K562 (cell line): ENCODE results near the gene POMT1. TPM values are rescaled to one million over a fixed set of nuclear protein-coding genes. Genes with fewer than 3 reads are reported as not detected.

ENCODE experiments used
- ATAC-seq: fragments of 200-7000 bp; cut with Tn5 transposase; 3 replicates; pipeline ENCODE4 v1.9.1; 2020; ENCODE audit warnings: moderate library complexity
- BruUV-seq: library from RNA; stranded (reverse); fragments of 400-500 nt; replicated peaks from 2 replicates; lab custom pipeline; 2021; lab: Mats Ljungman, UMichigan
- CTCF ChIA-PET: fragments of 300-600 bp; formaldehyde crosslinking; extraction: SDS; loops from one replicate; lab custom pipeline; 2021; ENCODE audit warnings: low intra/inter-chr PET ratio; lab: Yijun Ruan, JAX
- POLR2A ChIA-PET: fragments of 300-600, 350-650 bp; sonication (Branson Sonifier 250); formaldehyde crosslinking; extraction: SDS; loops from one replicate; lab custom pipeline; 2021; ENCODE audit warnings: antibody characterized with exemption, inconsistent platforms; lab: Yijun Ruan, JAX
- DNase-seq, 4 experiments: peaks; one replicate each; pipeline versions ENCODE4 v3.0.0 to v3.0.0-alpha.2; 2011 to 2018; ENCODE audit warnings: low spot score in 3 of 4, mixed read lengths in 3 of 4; ENCODE audit errors: extremely low read depth in 1 of 4
- FAIRE-seq: peaks from 2 replicates; lab custom pipeline; 2011; peaks lifted over from hg19 to GRCh38; lab: Jason Lieb, UNC
- H2AFZ ChIP-seq: 2 replicates; pipeline ENCODE4 v1.6.0; 2011; ENCODE audit warnings: low read depth, low read length, control low read depth, inconsistent platforms
- H3K27ac ChIP-seq: fragments of 200-600 bp; 3 replicates; pipeline ENCODE4 v1.8.0; 2011; ENCODE audit warnings: low read depth, mild to moderate bottlenecking, control low read depth, inconsistent platforms, low read length, moderate library complexity, mixed read lengths; ENCODE audit errors: extremely low read depth
- H3K27me3 ChIP-seq, 2 experiments: fragments of 300-600 bp in 1 of 2; 2 replicates in 1 of 2; 3 replicates in 1 of 2; pipeline versions ENCODE4 v1.6.0 to v1.8.0; 2011; ENCODE audit warnings: inconsistent platforms in 2 of 2, low read length in 2 of 2, mild to moderate bottlenecking in 1 of 2, mixed read lengths in 1 of 2, moderate library complexity in 1 of 2; ENCODE audit not compliant: control insufficient read depth in 2 of 2, insufficient read depth in 2 of 2
- H3K36me3 ChIP-seq: fragments of 300-600 bp; 3 replicates; pipeline ENCODE4 v1.8.0; 2011; ENCODE audit warnings: mild to moderate bottlenecking, low read length, inconsistent platforms; ENCODE audit not compliant: control insufficient read depth, insufficient read depth
- H3K4me1 ChIP-seq, 2 experiments: fragments of 200-600 bp in 1 of 2; replicated peaks in 1 of 2; 2 replicates in 1 of 2; 3 replicates in 1 of 2; pipeline versions ENCODE4 v1.5.1 to v1.8.0; 2011; ENCODE audit warnings: inconsistent platforms in 2 of 2, low read length in 2 of 2, mild to moderate bottlenecking in 1 of 2, mixed read lengths in 1 of 2, moderate library complexity in 1 of 2; ENCODE audit not compliant: control insufficient read depth in 2 of 2, insufficient read depth in 2 of 2
- H3K4me2 ChIP-seq: 2 replicates; pipeline ENCODE4 v1.6.1; 2011; ENCODE audit warnings: low read length, control low read depth, inconsistent platforms, mixed read lengths; ENCODE audit not compliant: insufficient read depth
- H3K4me3 ChIP-seq: fragments of 200-600 bp; sonication (generic), shearing (Covaris generic); 2 replicates; pipeline ENCODE4 v1.5.1; 2016; ENCODE audit warnings: control low read depth, inconsistent platforms
- H3K79me2 ChIP-seq: fragments of 200-600 bp; 3 replicates; pipeline ENCODE4 v1.8.0; 2011; ENCODE audit warnings: low read length, inconsistent platforms; ENCODE audit not compliant: control insufficient read depth, insufficient read depth
- H3K9ac ChIP-seq, 2 experiments: 2 replicates each; pipeline versions ENCODE4 v1.6.0 to v1.6.1; 2011; ENCODE audit warnings: low read depth in 2 of 2, low read length in 2 of 2, control low read depth in 1 of 2, inconsistent platforms in 1 of 2, mild to moderate bottlenecking in 1 of 2, mixed read lengths in 1 of 2; ENCODE audit not compliant: insufficient read depth in 1 of 2
- H3K9me1 ChIP-seq: one replicate; pipeline ENCODE4 v1.6.0; 2011; ENCODE audit warnings: inconsistent platforms, mild to moderate bottlenecking, low read length, moderate library complexity; ENCODE audit not compliant: control insufficient read depth, insufficient read depth
- H3K9me3 ChIP-seq: replicated peaks from 2 replicates; pipeline ENCODE4 v1.5.1; 2011; ENCODE audit warnings: low read depth, low read length, inconsistent platforms; ENCODE audit not compliant: control insufficient read depth, insufficient read depth
- H4K20me1 ChIP-seq: replicated peaks from 2 replicates; pipeline ENCODE4 v1.6.1; 2011; ENCODE audit warnings: low read length, inconsistent platforms, mixed read lengths; ENCODE audit not compliant: control insufficient read depth, insufficient read depth
- HMBOX1 ChIP-seq: sonication (generic); IDR thresholded peaks from 2 replicates; pipeline ENCODE4 v1.6.1; 2016
- IRF9 ChIP-seq: fragments of 450-650 bp; IDR thresholded peaks from 2 replicates; pipeline ENCODE4 v1.6.1; 2016; ENCODE audit warnings: missing biosample characterization, missing genetic modification characterization
- KHSRP ChIP-seq: fragments of 450-650 bp; IDR thresholded peaks from 2 replicates; pipeline ENCODE4 v1.6.1; 2017
- MBD1 ChIP-seq: fragments of 250-450 bp; sonication (Bioruptor Pico); IDR thresholded peaks from 2 replicates; pipeline ENCODE4 v1.8.0; 2022; ENCODE audit warnings: inconsistent platforms
- RAD21 ChIP-seq, 2 experiments: fragments of 250-450 bp in 1 of 2; fragments of 450-650 bp in 1 of 2; sonication (Bioruptor Pico) in 1 of 2; formaldehyde crosslinking in 1 of 2; IDR thresholded peaks in 1 of 2; conservative IDR thresholded peaks in 1 of 2; 2 replicates each; pipeline versions ENCODE4 v1.4.0 to v1.8.0; 2020 to 2022; ENCODE audit warnings: mild to moderate bottlenecking in 2 of 2, moderate library complexity in 1 of 2
- STAG1 ChIP-seq: sonication (generic); formaldehyde crosslinking; IDR thresholded peaks from 2 replicates; pipeline ENCODE4 v1.5.0; 2020; ENCODE audit warnings: missing genetic modification reagents, borderline replicate concordance
- STAT5A ChIP-seq: IDR thresholded peaks from 2 replicates; pipeline ENCODE4 v1.6.1; 2012; ENCODE audit warnings: low read length, inconsistent platforms, borderline replicate concordance
- WHSC1 ChIP-seq: IDR thresholded peaks from one replicate; pipeline ENCODE4 v1.6.1; 2012; ENCODE audit warnings: low read length, control low read depth, inconsistent platforms
- ZNF512 ChIP-seq: IDR thresholded peaks from 2 replicates; pipeline ENCODE4 v1.6.1; 2016; ENCODE audit warnings: missing genetic modification characterization, missing compliant biosample characterization
- WGBS: fragments of 100-300 bp; shearing (Covaris generic); methylation state at CpG from one replicate; pipeline ENCODE4 v1.1.6; 2016; ENCODE audit warnings: low coverage, mixed read lengths; ENCODE audit not compliant: insufficient coverage; ENCODE audit errors: missing lambda C conversion rate; 5-methylcytosine and 5-hydroxymethylcytosine counted together
- in situ Hi-C: fragments of 300-500 bp; cut with MboI; formaldehyde crosslinking; loops from 4 replicates; pipeline ENCODE4 v1.15.0; 2018; ENCODE audit warnings: inconsistent platforms, mixed read lengths
- intact Hi-C: fragments of 100-400 bp; cut with micrococcal nuclease; formaldehyde crosslinking; loops from 2 replicates; pipeline ENCODE4 v1.14.2; 2022
- polyA plus RNA-seq, 8 experiments: library from polyadenylated mRNA; depleted of rRNA in 4 of 8; stranded (reverse) in 5 of 8; unstranded in 3 of 8; fragments of >200 nt; fragmentation: Nextera tagmentation in 2 of 8; fragmentation: Illumina TruSeq in 1 of 8; extraction: Ambion mirVana in 2 of 8; extraction: Trizol in 1 of 8; gene quantifications; 2 replicates each; pipeline versions ENCODE4 v1.2.1 to v1.2.3, GENCODE V29; 2011 to 2014; ENCODE audit warnings: inconsistent platforms in 1 of 8, missing spikeins in 1 of 8
- total RNA-seq, 7 experiments: library from RNA; depleted of rRNA in 6 of 7; stranded (reverse); fragments of >200 nt in 6 of 7; fragmentation: Illumina TruSeq in 2 of 7; extraction: Trizol in 2 of 7; gene quantifications; 2 replicates each; pipeline versions ENCODE4 v1.2.1 to v1.2.3, GENCODE V29; 2011 to 2021; ENCODE audit warnings: low replicate concordance in 1 of 7

Gene POMT1
- total and polyA plus RNA-seq, 9 of the 15 experiments (the other 6 are each of a cell fraction or from before 2014, with no cell fraction given): 1.8 to 23.5 (median 14.6) TPM

- intact Hi-C loops (no loop called here), in situ Hi-C loops (loop anchor here (25.0 kb wide), 1 partner anchor 745 kb away; no protein-coding TSS in a partner anchor)
- 96% methylated on average over 10 of the region's 10 CpGs for WGBS
- FAIRE-seq (no peak), ATAC-seq (no peak), DNase-seq (no peak)
- no TSS peak for BruUV-seq
- Histone ChIP-seq H3K4me2 (no peak overlapping the region), H3K27ac (no peak overlapping the region), H3K27me3 (no peaks in the 10 kb centered on the region), H4K20me1 (no peaks in the 10 kb centered on the region), H3K9ac (no peak overlapping the region), H3K79me2 (peaks cover 14% of the 10 kb centered on the region; the same call in 2 of the 3 replicates), H3K36me3 (peaks cover 90% of the 10 kb centered on the region), H3K4me1 (no peaks in the 10 kb centered on the region), H2AFZ (no peak overlapping the region), H3K4me3 (no peak overlapping the region), H3K9me1 (peaks cover 4% of the 10 kb centered on the region), H3K9me3 (no peaks in the 10 kb centered on the region)
- ChIA-PET CTCF (no interaction called here), POLR2A (interaction anchor here (0.6 to 1.1 kb wide), 4 partner anchors 8 to 381 kb away, joined by 3 read pairs; no protein-coding TSS in a partner anchor)
- TF ChIP-seq RAD21 (CRISPR knock-in tag; conservative IDR thresholded peaks at IDR 0.05 in 1 of 2, IDR thresholded peaks at IDR 0.05 in 1 of 2) (no peak), WHSC1 (no peak), MBD1 (CRISPR knock-in tag) (no peak), KHSRP (no peak), HMBOX1 (no peak), STAG1 (no peak), ZNF512 (tag) (no peak), STAT5A (no peak), IRF9 (tag) (no peak)
These were observed 45.0 kb upstream of the POMT1 start for GRCh38 chr9:131457746-131458145.
